Measurements from ENCODE around the gene ST8SIA1.

- TF ChIP-seq REST (IDR thresholded peaks at IDR 0.05; ENCODE audit: low read depth, low read length) (no peak), CTCF (IDR thresholded peaks at IDR 0.05) (no peak)
These were observed 5.2 kb upstream of the ST8SIA1 start for GRCh38 chr12:22339691-22340090.
